ENCODE results near the gene TRANK1.
A peak's percentile ranks its signal among the peaks of the same experiment; 100 is the strongest.
"Not testable (repeated sequence)": the region's sequence is repeated elsewhere in the genome, so short reads cannot be mapped to it uniquely, and the experiment has no call there.

The TRANK1 gene

GRCh38 chr3:36944641-36945270, at the start of gene TRANK1:
Gene TRANK1, minus strand, starts transcription at chr3:36945054. Its CDS starts 245 bp downstream, at chr3:36944809.
- peak; percentile 72 for DNase-seq (ENCODE audit: low read depth)

- DNase-seq (ENCODE audit: low read depth), result peak; percentile 90
These were observed 48.8 kb upstream of the TRANK1 start, which contains the start of gene MLH1 for GRCh38 chr3:36993326-36994283. Gene MLH1, plus strand, starts transcription at chr3:36993518. Its CDS starts 30 bp downstream, at chr3:36993548.

DNA sequence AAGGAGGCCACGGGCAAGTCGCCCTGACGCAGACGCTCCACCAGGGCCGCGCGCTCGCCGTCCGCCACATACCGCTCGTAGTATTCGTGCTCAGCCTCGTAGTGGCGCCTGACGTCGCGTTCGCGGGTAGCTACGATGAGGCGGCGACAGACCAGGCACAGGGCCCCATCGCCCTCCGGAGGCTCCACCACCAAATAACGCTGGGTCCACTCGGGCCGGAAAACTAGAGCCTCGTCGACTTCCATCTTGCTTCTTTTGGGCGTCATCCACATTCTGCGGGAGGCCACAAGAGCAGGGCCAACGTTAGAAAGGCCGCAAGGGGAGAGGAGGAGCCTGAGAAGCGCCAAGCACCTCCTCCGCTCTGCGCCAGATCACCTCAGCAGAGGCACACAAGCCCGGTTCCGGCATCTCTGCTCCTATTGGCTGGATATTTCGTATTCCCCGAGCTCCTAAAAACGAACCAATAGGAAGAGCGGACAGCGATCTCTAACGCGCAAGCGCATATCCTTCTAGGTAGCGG, 48.0 kb upstream of the TRANK1 start, which contains the start of gene EPM2AIP1:
Gene EPM2AIP1, minus strand, starts transcription at position 326 of the 520 bp plus-strand sequence. Its CDS starts 54 bp downstream, at position 272.
- peak; percentile 97 for DNase-seq (ENCODE audit: low read depth)

DNA sequence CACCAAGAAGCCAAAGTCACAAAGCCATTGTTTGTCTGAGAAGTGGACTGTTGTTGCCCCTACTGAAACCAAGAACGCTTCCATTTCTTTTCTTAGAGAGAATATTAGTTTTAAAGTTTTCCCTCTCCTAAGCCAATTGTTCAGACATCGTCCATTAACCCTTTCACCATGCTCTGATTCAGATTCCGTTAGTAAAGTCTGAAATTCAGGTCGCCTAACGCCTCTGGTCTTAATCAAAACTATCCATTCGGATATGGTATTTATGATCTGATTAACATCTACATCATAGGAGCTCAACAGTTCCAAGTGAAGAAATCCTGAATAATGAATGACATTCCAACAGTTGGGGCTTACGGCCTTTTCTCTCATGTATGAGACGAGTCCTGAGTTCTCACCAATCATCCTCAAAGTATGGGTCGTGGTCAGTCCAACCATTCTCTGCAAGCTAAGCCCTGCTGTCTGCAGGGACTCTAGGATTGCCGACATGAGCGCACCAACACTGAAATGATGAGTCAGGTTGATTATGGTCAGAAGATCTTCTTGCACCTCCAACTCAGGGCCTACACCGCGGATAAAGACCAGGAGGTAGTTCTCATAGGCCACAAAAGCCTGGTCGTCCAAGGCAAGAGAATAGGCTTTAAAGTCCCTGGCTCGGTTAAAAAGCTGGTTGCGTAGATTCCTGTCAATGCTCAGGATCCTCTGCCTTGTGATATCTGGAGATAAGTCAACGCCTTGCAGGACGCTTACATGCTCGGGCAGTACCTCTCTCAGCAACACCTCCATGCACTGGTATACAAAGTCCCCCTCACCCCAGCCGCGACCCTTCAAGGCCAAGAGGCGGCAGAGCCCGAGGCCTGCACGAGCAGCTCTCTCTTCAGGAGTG, 47.3 kb upstream of the TRANK1 start:
- DNase-seq (ENCODE audit: low read depth), result no peak

- DNase-seq (ENCODE audit: low read depth), result no peak
These were observed 46.3 kb upstream of the TRANK1 start for GRCh38 chr3:36991147-36991546.

DNA sequence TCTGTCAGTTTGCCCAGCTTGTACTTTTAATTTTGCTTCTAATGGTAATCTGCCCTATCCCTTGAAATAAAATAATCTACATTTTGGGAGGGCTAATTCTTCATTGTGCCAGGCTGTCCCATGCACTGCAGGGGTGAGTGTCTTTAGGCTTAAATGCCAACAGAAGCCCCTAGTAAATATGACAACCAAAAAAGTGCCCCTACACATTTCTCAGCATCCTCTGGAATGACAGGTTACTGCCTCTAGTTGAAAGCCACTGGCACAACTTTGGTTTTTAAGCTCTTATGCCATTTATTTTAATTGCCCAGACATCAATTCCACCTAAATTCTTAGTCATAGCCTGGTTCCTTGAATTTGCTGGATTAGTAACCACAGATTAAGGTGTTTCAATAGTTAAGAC, 44.7 kb upstream of the TRANK1 start:
- no peak for DNase-seq (ENCODE audit: low read depth)

DNA sequence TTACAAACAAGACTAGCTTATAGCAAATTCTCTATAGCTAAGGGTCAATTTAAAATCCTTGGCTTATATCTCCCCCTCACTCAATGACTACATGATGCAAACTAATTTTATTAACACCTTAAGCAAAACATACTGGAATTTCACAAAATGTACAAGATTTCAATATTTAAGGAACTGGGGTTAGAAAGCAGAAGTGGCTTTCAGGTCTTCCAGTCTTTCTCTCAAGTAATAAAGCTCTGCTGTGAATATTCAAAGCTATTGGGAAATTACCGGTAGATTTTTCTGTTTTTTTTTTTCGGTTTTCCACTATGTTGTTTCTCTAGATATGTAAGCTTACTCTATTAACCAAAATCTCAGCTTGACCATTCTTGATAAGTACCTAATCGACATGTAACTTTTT, 44.2 kb upstream of the TRANK1 start:
- no peak for DNase-seq (ENCODE audit: low read depth)

GRCh38 chr3:36988356-36988755, 43.5 kb upstream of the TRANK1 start:
- DNase-seq (ENCODE audit: low read depth), result no peak

GRCh38 chr3:36981006-36981405, 36.2 kb upstream of the TRANK1 start:
- DNase-seq (ENCODE audit: low read depth), result no peak

DNA sequence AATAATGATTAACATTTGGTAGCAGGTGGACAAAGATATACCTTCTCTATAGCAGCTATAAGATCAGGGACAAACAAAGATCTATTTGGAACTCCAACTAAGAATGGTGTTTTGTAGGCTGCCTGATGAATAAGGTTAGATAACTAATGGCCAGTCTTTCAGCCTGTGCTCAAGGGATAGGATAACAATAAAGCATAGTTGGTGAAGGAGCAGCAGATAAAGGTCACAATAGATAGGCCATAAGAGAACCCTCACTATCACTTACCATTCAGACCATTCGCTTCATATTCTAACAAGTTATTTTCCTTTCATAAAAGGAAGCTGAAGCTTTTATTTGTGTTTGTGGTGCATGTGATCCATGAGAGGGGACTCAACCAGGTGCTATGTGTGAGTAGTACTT, 28.3 kb upstream of the TRANK1 start:
- no peak for DNase-seq (ENCODE audit: low read depth)

GRCh38 chr3:36972163-36972562, 27.3 kb upstream of the TRANK1 start:
- no peak for DNase-seq (ENCODE audit: low read depth)

DNA sequence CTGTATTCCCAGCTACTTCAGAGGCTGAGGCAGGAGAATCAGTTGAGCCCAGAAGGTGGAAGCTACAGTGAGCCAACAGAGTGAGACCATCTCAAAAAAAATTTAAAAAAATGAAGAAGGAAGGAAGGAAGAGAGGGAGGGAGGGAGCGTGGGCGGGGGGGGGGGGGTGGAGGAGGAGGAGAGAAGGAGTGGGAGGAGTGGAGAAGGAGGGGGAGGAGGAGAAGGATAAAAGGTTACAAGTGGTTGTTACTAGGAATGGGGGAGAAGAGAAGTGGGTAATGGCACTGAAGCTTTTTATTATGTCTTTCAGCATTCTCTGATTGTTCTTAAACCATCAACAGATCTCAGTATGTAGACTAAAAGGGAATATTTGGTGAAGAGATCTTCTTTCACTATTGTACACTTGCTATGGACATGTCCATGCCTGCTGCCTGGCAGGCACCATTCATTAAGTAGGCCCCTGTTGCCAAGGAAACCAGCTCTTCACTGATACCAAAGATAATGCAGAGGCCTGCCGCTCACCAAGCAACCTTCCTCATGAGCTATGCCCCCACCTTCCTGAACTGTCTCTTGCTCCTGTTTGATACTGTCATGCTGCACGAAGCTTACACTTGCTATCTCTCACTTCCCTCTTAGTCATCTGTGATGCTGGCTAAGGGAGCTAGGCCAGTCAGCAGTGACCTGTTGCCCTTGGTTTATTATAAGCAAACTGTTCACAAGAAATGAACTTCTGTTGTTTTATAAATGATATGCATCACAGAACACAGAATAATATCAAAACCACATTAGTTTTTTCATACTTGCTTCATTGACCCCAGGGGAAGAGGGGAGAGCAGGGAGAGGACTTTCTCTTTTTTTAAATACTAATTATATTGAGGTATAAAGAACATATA, 24.9 kb upstream of the TRANK1 start:
- DNase-seq (ENCODE audit: low read depth), result no peak

DNA sequence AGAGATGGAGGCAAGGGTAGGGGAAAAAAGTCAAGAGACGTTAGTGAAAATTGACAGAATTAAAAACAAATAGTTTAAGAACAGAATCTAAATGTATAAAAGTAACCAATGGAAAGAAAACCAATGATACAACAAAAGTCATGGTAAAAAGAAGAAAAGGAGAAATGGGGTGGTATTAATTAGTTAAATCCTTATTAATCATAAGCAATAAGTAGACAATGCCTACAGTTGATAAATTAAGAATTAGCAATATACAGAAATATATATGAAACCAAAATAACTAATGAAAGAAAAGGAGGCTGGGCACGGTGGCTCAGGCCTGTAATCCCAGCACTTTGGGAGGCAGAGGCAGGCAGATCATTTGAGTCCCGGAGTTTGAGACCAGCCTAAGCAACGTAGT, 24.2 kb upstream of the TRANK1 start:
- DNase-seq (ENCODE audit: low read depth), result no peak

GRCh38 chr3:36965440-36965839, 20.6 kb upstream of the TRANK1 start:
- DNase-seq (ENCODE audit: low read depth), result no peak

DNA sequence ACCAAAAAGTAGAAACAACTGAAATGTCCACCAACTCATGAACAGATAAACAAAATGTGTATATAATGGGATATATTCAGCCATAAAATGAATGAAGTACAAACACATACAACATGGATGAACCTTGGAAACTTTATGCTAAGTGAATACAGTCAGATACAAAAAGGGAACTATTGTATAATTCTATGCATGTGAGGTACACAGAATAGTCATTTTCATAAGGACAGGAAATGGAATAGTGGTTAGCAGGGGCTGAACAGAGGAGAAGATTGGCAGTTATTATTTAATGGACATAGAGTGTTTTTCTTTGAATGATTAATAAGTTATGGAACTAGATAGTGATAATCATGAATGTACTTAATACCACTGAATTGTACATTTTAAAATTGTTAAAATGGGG, 20.0 kb upstream of the TRANK1 start:
- no peak for DNase-seq (ENCODE audit: low read depth)

DNA sequence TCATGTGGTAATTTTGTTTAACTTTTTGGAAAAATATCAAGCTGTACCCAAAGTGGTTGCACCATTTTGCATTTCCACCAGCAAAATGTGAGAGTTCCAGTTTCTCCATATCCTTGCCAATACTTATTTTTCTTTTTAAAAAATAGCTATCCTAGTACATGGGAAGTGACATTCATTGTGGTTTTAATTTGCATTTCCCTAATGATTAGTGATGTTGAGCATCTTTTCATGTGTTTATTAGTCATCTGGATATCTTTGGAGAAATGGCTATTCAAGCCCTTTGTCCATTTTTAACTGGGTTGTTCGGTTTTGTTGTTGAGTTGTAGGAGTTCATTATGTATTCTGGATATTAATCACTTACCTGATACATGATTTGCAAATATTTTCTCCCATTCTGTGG, 19.5 kb upstream of the TRANK1 start:
- DNase-seq (ENCODE audit: low read depth), result no peak

DNA sequence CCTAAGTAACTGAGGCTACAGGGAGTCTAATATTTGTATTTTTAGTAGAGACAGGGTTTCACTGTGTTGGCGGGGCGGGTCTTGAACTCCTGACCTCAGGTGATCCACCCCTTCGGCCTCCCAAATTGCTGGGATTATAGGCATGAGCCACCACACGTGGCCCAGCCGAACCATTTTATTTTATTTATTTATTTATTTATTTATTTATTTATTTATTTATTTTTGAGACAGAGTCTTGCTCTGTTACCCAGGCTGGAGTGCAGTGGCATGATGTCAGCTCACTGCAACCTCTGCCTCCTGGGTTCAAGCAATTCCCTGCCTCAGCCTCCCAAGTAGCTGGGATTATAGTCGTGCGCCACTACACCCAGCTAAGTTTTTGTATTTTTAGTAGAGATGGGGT, 18.2 kb upstream of the TRANK1 start:
- DNase-seq (ENCODE audit: low read depth), result not testable (repeated sequence)

GRCh38 chr3:36960502-36960901, 15.6 kb upstream of the TRANK1 start:
- no peak for DNase-seq (ENCODE audit: low read depth)

DNA sequence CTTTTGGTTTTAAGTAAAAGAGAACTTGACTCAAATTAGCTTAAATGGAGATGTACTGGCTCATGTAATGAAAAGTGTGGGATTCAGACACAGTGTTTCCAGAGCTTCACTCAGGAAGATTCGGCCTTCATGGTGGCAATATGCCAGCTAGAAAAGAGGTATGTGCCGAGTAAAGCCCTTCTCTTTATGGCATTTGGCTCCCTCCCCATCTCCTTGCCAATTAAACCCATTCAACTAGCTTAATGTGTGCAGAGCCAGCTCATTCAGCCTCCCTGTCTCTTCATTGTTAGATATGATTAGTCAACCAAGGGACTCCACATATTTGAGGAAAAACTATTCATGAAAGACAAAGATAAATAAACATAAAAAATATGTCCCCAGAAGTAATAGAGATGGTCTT, 15.0 kb upstream of the TRANK1 start:
- no peak for DNase-seq (ENCODE audit: low read depth)

DNA sequence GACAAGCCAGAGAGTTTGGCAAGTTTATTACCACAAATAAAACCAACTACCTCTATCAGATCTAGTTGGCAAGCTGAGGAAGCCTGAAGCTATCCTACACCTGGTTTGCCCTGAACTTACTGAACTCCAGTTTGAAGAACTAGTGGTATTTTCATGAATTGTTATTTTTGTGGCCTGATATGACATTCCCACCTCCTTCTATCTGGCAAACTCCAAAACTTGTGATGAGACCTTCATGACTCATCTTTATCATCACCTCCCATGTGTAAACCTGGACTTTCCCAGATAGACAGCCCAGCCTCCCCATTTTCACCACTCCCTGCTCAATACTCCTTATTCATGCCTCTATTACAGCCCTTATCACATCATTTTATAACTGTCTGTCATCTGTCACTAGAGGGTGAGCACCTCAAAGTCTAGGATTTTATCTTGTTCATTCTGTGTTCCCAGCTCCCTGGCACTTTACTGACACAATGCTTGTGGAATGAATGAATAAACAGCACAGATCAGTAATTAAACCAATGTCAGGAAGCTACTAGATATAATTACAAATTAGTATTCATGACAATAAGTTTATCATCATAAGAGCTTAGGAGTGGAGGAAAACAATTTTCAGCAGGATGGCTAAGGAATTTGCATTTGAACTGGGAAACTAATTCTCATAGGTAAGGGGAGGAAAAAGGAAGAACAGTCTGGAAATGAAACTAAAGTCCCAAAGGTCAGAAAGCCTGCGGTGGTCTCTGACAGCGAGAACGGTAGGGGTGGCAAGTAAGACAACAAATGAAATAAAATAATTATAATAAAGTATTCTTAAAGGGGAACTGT, 13.2 kb upstream of the TRANK1 start:
- DNase-seq (ENCODE audit: low read depth), result no peak
